ENCODE results near the gene ACP4.

ACP4 gene

GRCh38 chr19:50820549-50821247, 30.5 kb downstream of the ACP4 start:
- DNase-seq (ENCODE audit: low read depth in 2 of 3, low spot score in 2 of 3): no peak

GRCh38 chr19:50821248-50821612, 31.0 kb downstream of the ACP4 start:
- no peak for DNase-seq (ENCODE audit: low read depth in 2 of 3, low spot score in 2 of 3)

DNA sequence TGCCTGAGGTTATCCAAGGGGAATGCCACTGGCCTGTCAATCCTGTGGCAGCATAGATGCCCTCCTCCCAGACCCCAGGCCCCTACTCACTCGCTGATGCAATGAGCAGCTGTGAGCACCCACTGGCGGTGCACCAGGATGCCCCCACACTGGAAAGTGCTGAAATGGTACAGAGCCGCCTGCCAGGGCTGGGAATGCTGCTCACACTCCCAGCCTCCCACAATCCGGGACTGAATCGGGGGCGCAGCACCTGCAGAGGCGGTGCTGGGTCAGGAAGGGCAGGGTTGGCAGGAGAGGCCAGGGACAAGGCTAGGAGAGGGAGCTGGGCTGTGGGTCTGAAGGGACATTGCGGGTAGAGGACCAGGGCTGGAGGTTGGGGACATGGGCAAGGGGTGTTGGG, 31.4 kb downstream of the ACP4 start:
- DNase-seq (ENCODE audit: low read depth in 2 of 3, low spot score in 2 of 3): no peak

- DNase-seq (ENCODE audit: low read depth in 2 of 3, low spot score in 2 of 3): no peak
Measured at GRCh38 chr19:50822661-50823208, 32.5 kb downstream of the ACP4 start.

GRCh38 chr19:50823389-50824042, 33.3 kb downstream of the ACP4 start, which contains the start of gene KLK1:
TSS of gene KLK1 (minus strand) at chr19:50823787. CDS start at chr19:50823748, 39 bp downstream.
- no peak for DNase-seq (ENCODE audit: low read depth in 2 of 3, low spot score in 2 of 3)

- DNase-seq (ENCODE audit: low read depth in 2 of 3, low spot score in 2 of 3): no peak
Measured at GRCh38 chr19:50826492-50827240, 36.5 kb downstream of the ACP4 start.

GRCh38 chr19:50827476-50827875, 37.3 kb downstream of the ACP4 start:
- no peak for DNase-seq (ENCODE audit: low read depth in 2 of 3, low spot score in 2 of 3)

DNA sequence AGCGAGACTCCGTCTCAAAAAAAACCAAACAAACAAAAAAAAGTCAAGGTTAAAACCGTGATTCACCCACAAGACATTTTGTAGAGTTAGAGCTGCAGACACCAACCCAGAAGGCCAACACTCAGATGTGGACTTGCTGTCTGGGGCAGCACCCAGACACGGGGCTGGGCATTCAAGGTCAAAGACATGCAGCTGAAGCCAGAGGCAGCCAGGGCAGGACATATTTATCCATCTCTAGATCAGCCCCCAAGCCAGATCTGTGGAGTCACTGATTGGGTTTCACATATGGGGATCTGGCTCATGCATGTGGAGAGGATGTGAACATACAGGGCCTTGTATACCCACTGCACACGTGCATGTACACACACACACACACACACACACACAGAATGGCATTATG, 39.6 kb downstream of the ACP4 start:
- no peak for DNase-seq (ENCODE audit: low read depth in 2 of 3, low spot score in 2 of 3)

- no peak for DNase-seq (ENCODE audit: low read depth in 2 of 3, low spot score in 2 of 3)
Measured at GRCh38 chr19:50830266-50831025, 40.2 kb downstream of the ACP4 start.

- DNase-seq (ENCODE audit: low read depth in 2 of 3, low spot score in 2 of 3): no peak
Measured at GRCh38 chr19:50831026-50831396, 40.8 kb downstream of the ACP4 start.

DNA sequence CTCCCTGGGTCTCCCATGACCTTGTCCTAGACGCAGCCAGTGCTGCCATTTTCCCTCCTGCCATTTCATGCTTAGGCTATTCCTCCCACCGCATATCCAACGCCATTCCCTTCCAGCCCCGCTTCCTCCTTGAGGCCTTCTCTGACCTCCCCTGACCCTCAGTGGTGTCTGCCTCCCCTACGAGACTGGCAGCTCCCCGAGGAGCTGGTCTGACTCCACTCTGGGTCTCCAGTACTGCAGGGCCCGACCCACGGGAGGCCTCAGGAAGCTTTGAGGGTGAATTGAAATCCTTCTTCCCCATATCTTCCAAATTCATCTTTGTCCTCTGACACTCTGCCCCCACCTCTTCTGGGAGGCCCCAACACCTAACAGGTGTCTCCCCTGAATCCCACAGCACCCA, 42.5 kb downstream of the ACP4 start:
- no peak for DNase-seq (ENCODE audit: low read depth in 2 of 3, low spot score in 2 of 3)

- no peak for DNase-seq (ENCODE audit: low read depth in 2 of 3, low spot score in 2 of 3)
Measured at GRCh38 chr19:50833117-50833801, 43.0 kb downstream of the ACP4 start, which contains the start of gene KLK15. TSS of gene KLK15 (minus strand) at chr19:50833574. CDS start at chr19:50831492, 2,082 bp downstream.

- no peak for DNase-seq (ENCODE audit: low read depth in 2 of 3, low spot score in 2 of 3)
Measured at GRCh38 chr19:50833802-50834167, 43.6 kb downstream of the ACP4 start.

GRCh38 chr19:50835103-50835784, 45.0 kb downstream of the ACP4 start:
- DNase-seq (ENCODE audit: low read depth in 2 of 3, low spot score in 2 of 3): no peak

DNA sequence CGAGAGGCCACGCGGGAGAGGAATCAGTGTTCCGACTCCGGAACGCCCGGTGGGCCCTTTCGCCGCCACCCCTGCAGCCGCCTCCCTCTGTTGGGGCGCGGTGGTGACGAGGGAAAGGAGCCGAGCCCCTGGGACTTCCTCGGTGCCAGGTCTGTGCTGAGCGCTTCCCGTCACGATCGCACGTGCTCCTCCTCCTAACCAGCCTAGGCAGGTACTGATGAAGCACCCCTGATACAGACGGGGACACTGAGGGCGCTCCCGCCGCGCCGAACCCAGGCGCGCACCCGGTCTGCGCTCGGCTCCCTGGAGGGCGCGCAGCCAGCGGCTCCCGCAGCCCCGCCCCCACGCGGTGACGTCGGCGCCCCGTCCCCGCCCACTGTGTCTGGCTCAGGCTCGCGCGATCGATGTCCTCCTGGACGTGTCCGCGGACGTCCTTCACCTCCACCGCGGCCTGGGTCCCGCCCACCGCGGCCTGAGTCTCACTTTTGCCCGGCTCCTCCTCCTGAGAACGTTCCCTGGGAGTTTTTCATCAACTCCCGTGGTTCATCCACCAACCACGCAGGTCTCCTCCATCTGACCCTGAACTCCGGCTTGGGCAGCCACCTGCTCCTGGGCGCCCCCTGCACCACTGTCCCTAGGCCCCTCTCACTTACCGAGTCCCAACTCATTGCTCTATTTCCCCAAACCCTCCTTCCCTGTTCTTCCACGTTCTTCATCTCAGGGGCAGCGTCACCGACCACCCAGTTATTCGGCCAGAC, 45.7 kb downstream of the ACP4 start:
- peak; percentile 39 to 55 (median 47) for DNase-seq (ENCODE audit: low read depth in 2 of 3, low spot score in 2 of 3)

- DNase-seq (ENCODE audit: low read depth in 2 of 3, low spot score in 2 of 3): no peak
Measured at GRCh38 chr19:50836543-50837195, 46.5 kb downstream of the ACP4 start.

DNA sequence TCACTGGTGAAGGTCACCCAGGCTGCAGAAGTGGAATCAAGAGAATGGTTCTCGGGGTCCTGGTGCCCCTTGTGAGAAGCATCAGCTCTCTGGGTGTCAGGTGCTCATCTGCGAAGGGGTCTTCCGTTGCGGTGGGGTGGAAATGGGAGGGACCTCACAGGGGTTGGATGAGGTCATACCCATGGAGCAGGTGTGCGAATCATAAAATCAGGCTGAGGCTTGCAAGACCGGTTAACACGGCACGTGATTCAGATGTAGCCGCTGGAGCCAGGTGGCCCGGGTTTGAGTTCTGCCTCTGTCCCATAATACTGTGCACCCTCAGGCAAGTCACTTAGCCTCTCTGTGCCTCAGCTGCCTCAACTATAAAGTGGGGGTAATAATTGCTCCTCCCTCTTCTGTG, 47.1 kb downstream of the ACP4 start:
- DNase-seq (ENCODE audit: low read depth in 2 of 3, low spot score in 2 of 3): no peak

DNA sequence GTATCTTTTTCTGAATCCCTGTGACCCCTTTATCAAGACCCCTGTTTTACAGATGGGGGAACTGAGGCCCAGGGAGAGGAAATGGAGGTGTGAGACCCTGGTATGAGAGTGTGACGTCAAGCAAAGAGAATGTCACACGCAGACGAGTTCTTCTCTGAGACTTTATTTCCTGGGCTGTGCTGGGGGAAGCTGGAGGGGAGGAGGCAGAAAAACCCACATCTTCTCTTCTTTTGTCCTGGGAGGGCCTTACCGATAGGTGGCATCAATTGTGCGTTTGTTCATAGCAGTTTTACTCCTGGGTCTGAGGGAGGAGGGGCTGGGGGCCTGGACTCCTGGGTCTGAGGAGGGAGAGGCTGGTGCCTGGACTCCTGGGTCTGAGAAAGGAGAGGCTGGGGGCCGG, 48.0 kb downstream of the ACP4 start:
- no peak for DNase-seq (ENCODE audit: low read depth in 2 of 3, low spot score in 2 of 3)

Measured in activated CD8-positive, alpha-beta memory T cell treated with anti-CD3 and anti-CD28 coated beads for 48 hours (primary cell).